Adrenal gland (tissue), 12 donors: ENCODE data around the gene ZFHX3. TPM values are rescaled to one million over a fixed set of nuclear protein-coding genes. Genes with fewer than 3 reads are reported as not detected.
A peak's percentile ranks its signal among the peaks of the same experiment; 100 is the strongest.

Experiments
- DNase-seq, 7 donors: peaks; one replicate each; pipeline ENCODE4 v3.0.0-alpha.2; 2019 to 2020
- H3K27ac ChIP-seq, 5 donors: fragments of 200-600 bp; sonication (generic) in 4 of 5; 1 replicate in 3 of 5; 2 replicates in 2 of 5; pipeline versions ENCODE4 v1.5.1 to v1.8.0; 2016 to 2020; ENCODE audit warnings: mild to moderate bottlenecking in 1 of 5
- H3K27me3 ChIP-seq: fragments of 200-600 bp; 2 replicates; pipeline ENCODE4 v1.8.0; 2021
- H3K36me3 ChIP-seq, 2 donors: fragments of 200-600 bp; replicated peaks in 1 of 2; 1 replicate in 1 of 2; 2 replicates in 1 of 2; pipeline versions ENCODE4 v1.5.1 to v1.8.0; 2018 to 2022
- H3K4me1 ChIP-seq, 2 donors: fragments of 200-600 bp; replicated peaks in 1 of 2; 1 replicate in 1 of 2; 2 replicates in 1 of 2; pipeline versions ENCODE4 v1.5.1 to v1.8.0; 2018 to 2021
- H3K4me3 ChIP-seq, 4 donors: fragments of 200-600 bp; sonication (generic) in 3 of 4; one replicate each; pipeline ENCODE4 v1.5.1; 2016 to 2018
- H3K9me3 ChIP-seq, 3 donors: fragments of 200-600 bp; sonication (generic) in 1 of 3; replicated peaks in 1 of 3; 1 replicate in 2 of 3; 2 replicates in 1 of 3; pipeline versions ENCODE4 v1.5.1 to v1.8.0; 2016 to 2021
- POLR2A ChIP-seq, 2 donors: fragments of 450-650 bp; IDR thresholded peaks; one replicate each; pipeline ENCODE4 v1.6.1; 2017; ENCODE audit warnings: antibody characterized with exemption in 2 of 2, mild to moderate bottlenecking in 2 of 2, moderate library complexity in 1 of 2
- WGBS, 4 donors: extraction: QIAGEN DNeasy Blood & Tissue Kit in 2 of 4; methylation state at CpG; one replicate each; pipeline versions ENCODE4 v1.1.5 to v1.1.7; 2013 to 2017; 5-methylcytosine and 5-hydroxymethylcytosine counted together
- intact Hi-C, 2 donors: fragments of 100-400 bp; cut with DNase I; formaldehyde crosslinking; loops; one replicate each; pipeline versions ENCODE4 v1.14.1 to v1.15.0; 2022 to 2023
- polyA plus RNA-seq, 3 donors: library from polyadenylated mRNA; stranded (reverse); fragments of 200-250 nt in 2 of 3; fragments of 350-450 nt in 1 of 3; fragmentation: Illumina TruSeq in 1 of 3; extraction: RNeasy Lipid Tissue Mini Kit (QIAGEN cat#74804) in 1 of 3; gene quantifications; one replicate each; pipeline ENCODE4 v1.2.3, GENCODE V29; 2013 to 2014
- total RNA-seq, 9 donors: library from RNA; depleted of rRNA in 4 of 9; stranded (reverse); fragments of >200 nt in 4 of 9; fragments of 120-200 nt in 1 of 9; fragmentation: NEBNext Ultra II Directional in 1 of 9; extraction: Animal tissue kit (Norgen Biotek cat#: 25700) in 1 of 9; gene quantifications; one replicate each; pipeline versions ENCODE4 v1.1.0 to v1.2.4, GENCODE V29; 2013 to 2023
- TF ChIP-seq, protein P1 (sequence below), 6 experiments: fragments of 450-650 bp in 4 of 6; fragments of 200-600 bp in 2 of 6; sonication (generic) in 1 of 6; IDR thresholded peaks; 1 replicate in 5 of 6; 2 replicates in 1 of 6; pipeline versions ENCODE4 v1.5.1 to v1.8.0; 2016 to 2021; ENCODE audit warnings: antibody characterized with exemption in 6 of 6, mild to moderate bottlenecking in 2 of 6, moderate library complexity in 1 of 6
- donor health status: healthy with polysubstance abuse.
- donor health status: Bipolar disorder and iron deficiency.
- donor health status: DM: yes; HTN: yes; CAD: no.
- donor health status: DM: no; HTN: no; CAD: no.
- donor health status: DM: no; HTN: no; CAD: no.
- donor health status: DM: yes; HTN: yes; CAD: no.

ZFHX3 gene
- total and polyA plus RNA-seq, 12 donors: 2.4 to 31.6 (median 19.3) TPM

DNA sequence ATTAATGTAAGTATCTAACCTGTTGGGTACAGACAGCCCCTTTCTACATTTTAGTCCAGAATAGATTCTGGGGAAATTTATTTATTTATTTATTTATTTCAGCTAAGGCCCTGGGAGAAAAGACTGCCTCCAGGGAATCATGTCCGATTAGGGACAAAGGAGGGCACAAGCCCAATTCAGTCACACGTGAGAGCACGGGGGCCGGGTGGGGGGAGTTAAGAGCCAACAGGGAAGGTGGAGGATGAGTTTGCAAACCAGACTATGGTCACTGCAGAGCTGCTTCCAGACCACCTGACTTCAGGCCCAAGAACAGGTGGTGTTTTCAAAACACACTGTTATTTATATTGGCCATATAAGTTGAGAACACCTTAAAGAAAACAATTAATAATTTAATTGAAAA lies 1.6 kb upstream of the ZFHX3 start:
- Histone ChIP-seq H3K27me3 (no peaks in the 10 kb centered on the region), H3K4me3 (no peak overlapping the region), H3K36me3 (no peaks in the 10 kb centered on the region), H3K4me1 (peaks cover 58 to 87% of the 10 kb centered on the region in 2 donors), H3K27ac (peak overlapping the region in 3 of 5 donors; percentile 88 to 97 (median 97)), H3K9me3 (no peaks in the 10 kb centered on the region)
- TF ChIP-seq, protein P1, sequence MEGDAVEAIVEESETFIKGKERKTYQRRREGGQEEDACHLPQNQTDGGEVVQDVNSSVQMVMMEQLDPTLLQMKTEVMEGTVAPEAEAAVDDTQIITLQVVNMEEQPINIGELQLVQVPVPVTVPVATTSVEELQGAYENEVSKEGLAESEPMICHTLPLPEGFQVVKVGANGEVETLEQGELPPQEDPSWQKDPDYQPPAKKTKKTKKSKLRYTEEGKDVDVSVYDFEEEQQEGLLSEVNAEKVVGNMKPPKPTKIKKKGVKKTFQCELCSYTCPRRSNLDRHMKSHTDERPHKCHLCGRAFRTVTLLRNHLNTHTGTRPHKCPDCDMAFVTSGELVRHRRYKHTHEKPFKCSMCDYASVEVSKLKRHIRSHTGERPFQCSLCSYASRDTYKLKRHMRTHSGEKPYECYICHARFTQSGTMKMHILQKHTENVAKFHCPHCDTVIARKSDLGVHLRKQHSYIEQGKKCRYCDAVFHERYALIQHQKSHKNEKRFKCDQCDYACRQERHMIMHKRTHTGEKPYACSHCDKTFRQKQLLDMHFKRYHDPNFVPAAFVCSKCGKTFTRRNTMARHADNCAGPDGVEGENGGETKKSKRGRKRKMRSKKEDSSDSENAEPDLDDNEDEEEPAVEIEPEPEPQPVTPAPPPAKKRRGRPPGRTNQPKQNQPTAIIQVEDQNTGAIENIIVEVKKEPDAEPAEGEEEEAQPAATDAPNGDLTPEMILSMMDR (IDR thresholded peaks at IDR 0.05): no peak
- no peak for TF ChIP-seq POLR2A (IDR thresholded peaks at IDR 0.05)
- WGBS, 4 donors: 81 to 86% (median 85%) methylated on average over 4 of the region's 4 CpGs
- no peak for DNase-seq
- intact Hi-C loops: loop anchor here (10.0 kb wide), 1 partner anchor 215 kb away; no protein-coding TSS in a partner anchor

DNA sequence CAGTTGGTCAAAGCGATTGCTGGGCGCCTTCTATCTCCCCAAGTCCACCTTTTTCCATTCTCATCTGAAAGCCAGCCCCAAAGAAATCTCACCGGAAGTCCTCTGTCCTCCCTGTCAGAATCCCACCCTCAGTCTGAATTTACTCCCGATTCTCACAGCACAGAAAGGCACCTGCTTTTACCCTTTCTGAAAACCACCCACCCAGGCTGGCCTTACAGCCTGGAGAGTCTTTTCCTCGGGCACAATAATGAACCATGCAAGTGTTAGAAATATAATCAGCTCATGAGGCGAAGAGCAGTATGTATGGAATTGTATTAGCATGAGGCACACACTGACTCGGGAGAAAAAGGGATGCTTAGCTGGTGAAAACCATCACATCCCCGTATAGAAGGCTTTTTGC lies 1.2 kb upstream of the ZFHX3 start:
- WGBS, 4 donors: 79 to 81% (median 80%) methylated on average over 8 of the region's 8 CpGs
- DNase-seq: no peak
- peaks cover 56 to 87% of the 10 kb centered on the region in 2 donors for H3K4me1 ChIP-seq

DNA sequence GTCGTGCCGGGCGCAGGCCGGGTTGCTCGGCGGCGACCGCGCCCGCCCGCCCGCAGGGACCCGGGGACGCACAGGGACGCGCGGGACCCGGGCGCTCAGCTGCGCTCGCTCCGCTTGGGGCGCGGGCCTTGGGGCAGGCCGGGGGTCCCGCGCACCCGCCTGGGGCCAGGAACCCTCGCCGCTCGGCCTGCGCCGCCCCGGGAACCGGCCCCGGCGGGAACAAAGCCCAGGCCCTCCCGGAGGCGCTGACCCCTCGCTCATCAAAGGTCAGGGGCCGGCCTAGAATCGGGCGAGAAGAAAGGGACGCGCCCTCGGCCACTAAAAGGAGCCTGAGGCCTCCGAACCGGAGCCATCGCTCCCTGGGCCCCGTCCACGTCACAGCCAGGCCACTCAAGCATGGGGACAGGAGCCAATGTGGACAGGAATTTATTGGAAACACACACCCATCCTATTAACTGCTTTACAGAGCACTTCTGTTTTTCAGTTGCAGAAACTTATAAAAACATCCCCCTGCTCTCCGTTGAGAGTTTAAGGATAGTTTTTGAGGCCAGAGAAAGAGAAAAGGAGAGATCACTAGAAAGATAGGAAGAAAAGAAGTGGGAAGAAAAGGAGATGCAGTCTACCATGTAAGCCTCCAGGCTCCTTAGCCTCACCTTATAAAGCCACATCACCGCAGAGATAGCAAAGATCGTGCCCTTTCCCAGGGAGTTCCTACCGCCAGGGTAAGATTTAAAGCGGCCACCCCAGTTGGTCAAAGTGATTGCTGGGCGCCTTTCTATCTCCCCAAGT lies 558 bp upstream of the ZFHX3 start:
- Histone ChIP-seq H3K4me3 (peak overlapping the region in 3 of 4 donors; percentile 19 to 89 (median 89)), H3K9me3 (no peaks in the 10 kb centered on the region), H3K27me3 (no peaks in the 10 kb centered on the region), H3K4me1 (peaks cover 56 to 87% of the 10 kb centered on the region in 2 donors), H3K36me3 (no peaks in the 10 kb centered on the region), H3K27ac (peak overlapping the region; percentile 83 to 97 (median 88))
- 6 to 27% (median 10%) methylated on average over 11 to 57 of the region's 57 CpGs for WGBS, 4 donors
- intact Hi-C loops: loop anchor here (10.0 kb wide), 1 partner anchor 214 kb away; no protein-coding TSS in a partner anchor
- TF ChIP-seq, protein P1 (IDR thresholded peaks at IDR 0.05): peak in 1 of 6 experiments; percentile 19
- TF ChIP-seq POLR2A (IDR thresholded peaks at IDR 0.05): peak in 1 of 2 donors; percentile 36
- peak; percentile 60 to 83 (median 69) for DNase-seq

More for the DNA sequence above, 1.2 kb upstream of the ZFHX3 start:
- TF ChIP-seq POLR2A (IDR thresholded peaks at IDR 0.05): no peak
- TF ChIP-seq, protein P1 (IDR thresholded peaks at IDR 0.05): no peak
- Histone ChIP-seq H3K9me3 (no peaks in the 10 kb centered on the region), H3K36me3 (no peaks in the 10 kb centered on the region), H3K4me3 (peak overlapping the region in 1 of 4 donors; percentile 89), H3K27me3 (no peaks in the 10 kb centered on the region), H3K27ac (peak overlapping the region; percentile 83 to 97 (median 88))
- intact Hi-C loops: loop anchor here (10.0 kb wide), 1 partner anchor 214 kb away; no protein-coding TSS in a partner anchor

DNA sequence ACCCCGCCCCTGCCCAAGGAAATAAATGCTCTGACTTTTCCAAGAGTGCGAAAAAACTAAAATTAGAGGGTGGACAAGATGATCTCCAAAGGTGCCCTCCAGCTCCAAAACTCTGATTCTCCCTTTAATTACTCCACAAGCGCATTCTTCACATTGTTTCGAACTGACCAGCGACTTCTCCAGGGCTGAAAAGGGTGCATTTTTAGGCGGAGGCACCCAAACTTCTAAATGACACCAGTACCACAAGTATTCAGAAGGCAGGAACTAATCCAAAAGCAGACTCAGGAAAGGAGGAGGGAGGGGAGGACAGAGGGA lies 750 bp downstream of the ZFHX3 start:
- H3K27me3 ChIP-seq: no peaks in the 10 kb centered on the region
- H3K9me3 ChIP-seq: no peaks in the 10 kb centered on the region
- no peak for DNase-seq
- H3K27ac ChIP-seq: peak overlapping the region; percentile 82 to 97 (median 88)
- TF ChIP-seq, protein P1 (IDR thresholded peaks at IDR 0.05): no peak
- TF ChIP-seq POLR2A (IDR thresholded peaks at IDR 0.05): no peak
- 34 to 51% (median 44%) methylated on average over 6 of the region's 6 CpGs for WGBS, 4 donors
- peak overlapping the region in 2 of 4 donors; percentile 89 for H3K4me3 ChIP-seq
- peaks cover 43 to 81% of the 10 kb centered on the region in 2 donors for H3K4me1 ChIP-seq
- intact Hi-C loops: loop anchor here (10.0 kb wide), 1 partner anchor 212 kb away; no protein-coding TSS in a partner anchor
- H3K36me3 ChIP-seq: no peaks in the 10 kb centered on the region
